HG02870 (cell line): Measurements from ENCODE around the gene POMP.
A peak's percentile ranks its signal among the peaks of the same experiment; 100 is the strongest.
"Not testable (repeated sequence)": the region's sequence is repeated elsewhere in the genome, so short reads cannot be mapped to it uniquely, and the experiment has no call there.

ENCODE experiments used
- ATAC-seq: cut with Tn5 transposase; IDR thresholded peaks from one replicate; pipeline ENCODE4 v1.9.1; 2021; ENCODE audit warnings: mild to moderate bottlenecking, moderate library complexity; ENCODE audit not compliant: unreplicated experiment

POMP gene

DNA sequence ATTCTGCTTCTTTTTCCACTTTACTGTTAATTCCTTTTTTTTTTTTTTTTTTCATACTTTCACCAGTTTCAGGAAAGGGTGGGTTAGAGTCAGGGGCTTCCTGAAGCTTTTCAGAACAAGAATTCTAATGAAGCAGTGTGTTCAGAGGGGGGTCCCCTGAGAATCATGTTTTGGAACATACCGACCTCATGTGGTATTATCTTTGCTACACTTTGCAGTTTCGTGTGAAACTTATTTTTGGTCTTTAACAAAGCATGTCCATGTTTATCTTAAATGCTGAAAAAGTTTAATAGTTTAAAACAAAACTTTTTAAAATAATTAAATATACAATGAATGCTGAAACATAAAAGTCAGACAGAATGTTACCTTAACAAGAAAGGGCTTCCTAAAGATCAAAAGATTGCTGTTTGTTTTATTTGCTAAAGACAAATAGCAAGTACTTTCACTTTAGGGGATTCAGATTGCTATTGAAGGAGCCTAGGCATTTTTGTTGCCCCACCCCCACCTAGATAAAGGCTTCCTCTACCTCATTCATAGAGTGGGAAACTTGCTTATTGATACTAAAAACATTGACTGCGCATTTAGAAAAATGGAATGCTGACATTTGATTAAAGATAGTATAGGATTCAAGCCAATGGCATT is 21.1 kb upstream of the POMP start:
- no peak for ATAC-seq

- no peak for ATAC-seq
These were observed 20.2 kb upstream of the POMP start for GRCh38 chr13:28638756-28639155.

DNA sequence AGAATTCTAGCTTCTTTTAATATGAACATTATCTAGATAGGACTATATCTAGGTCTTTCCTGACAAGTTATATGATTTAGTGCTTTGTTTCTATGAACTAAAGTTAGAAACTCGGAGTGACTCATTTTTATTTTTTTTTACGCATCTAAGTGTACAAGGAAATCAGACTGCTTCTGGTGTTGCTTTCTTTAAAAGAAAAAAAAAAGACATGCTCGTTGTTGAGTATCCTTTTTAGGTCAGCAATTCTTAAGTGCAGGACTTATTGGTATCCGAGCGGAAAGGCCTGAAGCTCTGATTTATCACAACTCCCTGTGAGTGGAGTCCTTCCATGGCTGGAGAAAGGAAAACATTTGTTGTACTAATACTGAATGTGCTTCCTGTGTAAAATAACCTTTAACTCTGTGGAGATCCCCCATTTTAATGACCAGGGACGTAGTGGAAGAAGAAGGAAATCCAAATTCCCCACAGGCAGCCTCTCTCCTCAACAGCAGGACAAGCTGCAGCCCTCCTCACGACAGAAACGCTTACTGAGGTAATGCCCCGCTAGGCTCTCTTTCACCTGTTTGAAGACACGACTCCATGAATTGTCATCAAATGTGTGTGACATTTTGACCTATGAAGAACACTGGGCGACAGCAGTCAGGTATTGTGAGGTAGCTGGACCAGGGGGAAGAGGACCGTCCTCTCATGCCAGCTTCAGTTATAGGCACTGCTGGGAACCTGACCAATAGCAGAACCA is 17.9 kb upstream of the POMP start:
- ATAC-seq, result no peak

GRCh38 chr13:28641600-28641926 is 17.4 kb upstream of the POMP start:
- ATAC-seq, result peak; percentile 80

DNA sequence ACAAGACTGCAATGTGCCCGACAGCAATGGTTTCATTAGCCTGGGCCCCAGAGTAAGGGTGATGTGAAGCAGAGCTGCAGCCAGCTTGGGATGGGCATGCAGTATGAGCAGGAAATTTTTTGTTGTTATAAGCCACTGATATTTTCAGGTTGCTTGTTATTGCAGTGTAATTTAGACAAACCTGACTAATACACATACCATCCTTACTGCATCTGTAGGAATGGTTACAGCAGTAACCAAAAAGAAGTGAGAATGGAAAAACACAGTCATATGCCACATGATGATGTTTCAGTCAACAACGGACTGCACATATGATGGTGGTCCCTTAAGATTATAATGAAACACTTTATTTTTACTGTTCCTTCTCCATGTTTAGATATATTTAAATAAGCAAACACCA is 8.6 kb upstream of the POMP start:
- ATAC-seq, result peak; percentile 76

GRCh38 chr13:28651810-28652401 is 7.0 kb upstream of the POMP start:
- ATAC-seq, result no peak

DNA sequence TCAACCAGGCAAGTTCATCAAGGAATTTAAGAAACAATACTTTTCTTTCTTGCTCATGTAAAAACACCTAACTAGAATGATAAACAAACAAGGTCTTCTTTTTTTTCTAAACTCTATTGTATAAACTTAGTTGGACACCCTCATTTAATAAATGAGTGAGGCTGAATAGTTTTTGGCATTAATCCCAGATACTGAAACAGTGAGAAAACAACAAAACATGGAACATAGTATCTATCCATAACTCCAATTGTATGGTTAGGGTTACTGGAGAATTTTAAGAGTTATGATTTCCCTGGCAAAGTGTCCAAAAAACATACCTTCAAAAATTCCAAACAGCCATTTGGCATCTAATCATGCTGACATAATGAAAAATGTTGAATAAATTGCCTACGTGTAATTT is 5.8 kb upstream of the POMP start:
- ATAC-seq, result no peak

GRCh38 chr13:28654276-28654675 is 4.7 kb upstream of the POMP start:
- ATAC-seq, result no peak

- no peak for ATAC-seq
These were observed 3.4 kb upstream of the POMP start for GRCh38 chr13:28655561-28655960.

DNA sequence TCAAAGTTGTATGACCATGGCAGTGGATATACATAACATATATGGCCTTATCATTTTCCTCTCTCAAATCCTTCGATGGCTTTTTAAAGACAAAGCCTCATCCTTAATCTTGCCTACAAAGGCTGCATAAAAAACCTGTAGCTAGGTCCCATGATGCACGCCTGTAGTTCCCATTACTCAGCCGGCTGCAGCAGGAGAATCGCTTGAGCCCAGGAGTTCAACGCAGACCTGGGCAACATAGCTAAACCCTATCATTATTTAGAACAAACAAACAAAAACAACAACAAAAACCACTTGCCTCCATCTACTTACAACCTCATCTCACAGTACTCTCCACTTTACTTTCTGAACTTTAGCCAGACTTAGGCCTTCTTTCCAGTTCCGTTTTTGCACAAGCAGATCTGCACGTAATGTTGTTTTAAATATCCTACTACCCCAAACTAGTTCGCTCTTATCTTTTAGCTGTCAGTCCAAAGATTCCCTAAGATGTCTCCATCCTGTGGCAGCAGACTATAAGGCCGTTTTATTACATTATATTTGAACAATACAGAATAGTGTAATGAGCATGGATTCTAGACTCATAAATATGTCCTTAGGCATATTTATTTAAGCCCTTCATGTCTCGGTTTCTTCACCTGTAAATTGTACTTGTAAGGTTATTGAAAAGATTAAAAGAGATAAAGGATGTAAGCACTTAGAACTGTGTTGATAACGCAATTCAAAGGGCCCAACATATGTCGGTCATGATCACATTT is 969 bp upstream of the POMP start:
- no peak for ATAC-seq

DNA sequence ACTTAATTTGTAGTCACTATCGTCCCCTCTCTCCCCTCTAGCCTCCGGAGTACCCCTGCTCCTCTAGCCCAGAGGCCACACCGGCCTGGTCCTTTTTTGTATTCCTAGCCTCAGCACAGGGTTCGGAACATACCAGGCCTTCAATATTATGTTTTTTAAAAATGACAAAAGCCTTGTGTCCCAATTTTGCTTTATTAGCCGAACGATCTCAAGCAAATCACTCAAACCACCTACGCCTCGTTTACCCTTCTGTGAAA is 463 bp upstream of the POMP start:
- no peak for ATAC-seq

GRCh38 chr13:28659621-28659970 is 666 bp downstream of the POMP start:
- no peak for ATAC-seq

DNA sequence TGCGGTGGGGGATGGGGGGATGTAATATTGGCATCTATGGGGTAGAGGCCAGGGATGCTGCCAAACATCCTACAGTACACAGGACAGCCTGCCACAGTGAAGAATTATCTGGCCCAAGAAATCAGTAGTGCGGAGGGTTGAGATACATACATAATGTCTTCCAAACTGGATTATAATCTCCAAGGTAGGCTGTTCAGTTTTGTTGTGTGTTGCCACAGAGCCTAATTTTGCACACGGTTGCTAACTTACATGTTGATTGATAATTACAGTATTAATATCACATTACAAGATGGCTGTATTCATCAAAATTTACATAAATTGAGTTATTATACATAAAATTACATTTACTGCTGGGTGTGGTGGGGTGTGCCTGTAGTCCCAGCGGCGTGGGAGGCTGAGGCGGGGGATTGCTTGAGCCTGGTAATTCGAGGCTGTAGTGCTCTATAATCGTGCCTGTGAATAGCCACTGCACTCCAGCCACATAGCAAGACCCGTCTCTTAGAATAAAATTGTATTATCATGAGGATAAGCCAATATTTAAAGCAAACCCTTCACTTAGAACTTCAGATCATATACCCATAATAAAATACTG is 8.1 kb downstream of the POMP start:
- no peak for ATAC-seq

DNA sequence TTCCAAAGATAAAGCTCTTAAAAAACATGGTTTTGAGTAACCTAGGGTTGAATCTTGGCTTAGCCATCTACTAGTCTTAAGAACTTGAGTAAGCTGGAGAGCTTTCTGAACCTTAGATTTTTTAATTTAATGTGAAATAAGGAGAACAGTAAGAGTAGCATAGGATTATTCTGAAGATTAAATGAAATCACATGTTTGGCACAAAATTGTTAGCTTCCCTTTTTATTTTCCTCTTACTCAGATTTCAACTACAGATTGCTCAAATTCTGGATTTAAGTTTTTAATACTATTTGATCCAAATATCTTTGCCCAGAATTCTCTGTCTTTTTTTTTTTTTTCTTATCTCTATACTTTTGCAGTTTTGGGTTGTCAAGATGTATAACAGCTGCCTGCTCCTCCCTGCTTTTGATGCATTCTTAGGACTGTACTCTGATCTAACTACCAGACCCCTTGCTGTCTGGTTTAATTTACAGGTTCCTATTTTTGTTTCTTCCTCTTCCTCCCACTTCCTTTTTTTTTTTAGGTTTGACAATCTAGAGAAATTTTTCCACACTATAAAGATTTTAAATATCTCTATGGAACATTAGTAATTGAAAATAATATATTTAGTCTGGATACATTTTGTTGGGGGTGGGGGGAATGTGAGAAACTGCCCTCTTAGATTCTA is 12.3 kb downstream of the POMP start:
- no peak for ATAC-seq

DNA sequence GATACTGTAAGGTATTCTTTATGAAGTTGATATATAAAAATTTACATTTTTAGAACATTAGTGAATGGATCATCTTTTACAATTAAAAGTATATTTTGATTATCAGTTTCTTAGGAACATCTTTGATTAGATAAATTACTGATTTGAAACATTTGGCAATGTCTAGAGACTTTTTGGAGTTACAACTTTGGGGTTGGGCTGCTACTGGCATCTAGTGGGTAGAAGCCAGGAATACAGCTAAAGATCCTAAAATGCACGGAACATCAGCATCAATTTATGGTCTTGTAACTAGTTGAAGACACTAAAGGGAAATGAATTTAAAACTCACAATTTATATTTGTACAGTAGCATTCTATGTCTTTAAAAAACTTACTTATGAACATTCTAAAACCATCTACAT is 19.9 kb downstream of the POMP start:
- ATAC-seq, result no peak

- no peak for ATAC-seq
These were observed 20.7 kb downstream of the POMP start for GRCh38 chr13:28679628-28680027.

- no peak for ATAC-seq
These were observed 21.6 kb downstream of the POMP start for GRCh38 chr13:28680541-28680940.

- not testable (repeated sequence) for ATAC-seq
These were observed 24.2 kb downstream of the POMP start for GRCh38 chr13:28683169-28683568.

GRCh38 chr13:28684257-28684656 is 25.3 kb downstream of the POMP start:
- ATAC-seq, result no peak

DNA sequence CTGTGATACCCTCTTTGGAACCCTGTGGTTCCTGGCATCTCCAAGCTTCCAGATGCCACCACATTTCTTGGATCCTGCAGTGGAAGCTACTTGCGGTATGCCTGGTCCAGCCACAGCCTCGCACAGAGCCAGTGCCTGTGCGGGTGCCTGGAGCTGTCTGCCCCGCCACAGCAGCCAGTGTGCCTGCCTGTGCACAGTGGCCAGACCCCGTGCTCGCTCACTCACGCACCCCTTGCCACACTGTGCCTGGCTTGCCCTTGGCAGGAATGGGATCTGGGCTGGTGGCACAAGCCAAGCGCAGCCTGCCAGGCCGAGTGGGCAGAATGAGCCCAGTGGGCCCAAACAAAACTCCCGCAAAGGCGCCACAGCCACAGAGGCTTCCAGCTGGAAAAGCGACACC is 26.2 kb downstream of the POMP start:
- ATAC-seq, result no peak

- no peak for ATAC-seq
These were observed 27.0 kb downstream of the POMP start for GRCh38 chr13:28685892-28686291.
